OCI-LY7 (cell line): ENCODE data around the gene TMC4. TPM values are rescaled to one million over a fixed set of nuclear protein-coding genes. Genes with fewer than 3 reads are reported as not detected.
A peak's percentile ranks its signal among the peaks of the same experiment; 100 is the strongest.

ENCODE experiments used
- BruUV-seq: library from RNA; stranded (reverse); fragments of 400-500 nt; replicated peaks from 2 replicates; lab custom pipeline; 2021; lab: Mats Ljungman, UMichigan
- CTCF ChIA-PET: fragments of 300-600 bp; sonication (Branson Sonifier 250); formaldehyde crosslinking; loops from one replicate; lab custom pipeline; 2022; ENCODE audit warnings: antibody characterized with exemption; ENCODE audit not compliant: unreplicated experiment; lab: Charles Lee
- POLR2A ChIA-PET: fragments of 300-600 bp; sonication (Branson Sonifier 250); formaldehyde crosslinking; loops from one replicate; lab custom pipeline; 2022; ENCODE audit warnings: antibody characterized with exemption; lab: Charles Lee
- DNase-seq: peaks from one replicate; pipeline ENCODE4 v3.0.0-alpha.2; 2015; ENCODE audit warnings: low spot score
- H2AFZ ChIP-seq: fragments of 200-600 bp; sonication (generic), shearing (Covaris generic); 2 replicates; pipeline ENCODE4 v1.6.1; 2014; ENCODE audit warnings: mild to moderate bottlenecking, antibody characterized with exemption, low read length, moderate library complexity
- H3K27ac ChIP-seq: fragments of 200-600 bp; sonication (generic); 2 replicates; pipeline ENCODE4 v1.5.1; 2014; ENCODE audit warnings: mixed run types, low read depth, mild to moderate bottlenecking, moderate library complexity, low read length, inconsistent platforms; ENCODE audit not compliant: poor library complexity, severe bottlenecking
- H3K36me3 ChIP-seq: fragments of 200-600 bp; sonication (generic); 2 replicates; pipeline ENCODE4 v1.6.1; 2014; ENCODE audit warnings: mild to moderate bottlenecking, antibody characterized with exemption, low read length, moderate library complexity, mixed read lengths; ENCODE audit not compliant: insufficient read depth
- H3K4me1 ChIP-seq: fragments of 200-600 bp; sonication (generic); 2 replicates; pipeline ENCODE4 v1.5.1; 2014; ENCODE audit warnings: mild to moderate bottlenecking, low read length; ENCODE audit not compliant: insufficient read depth, poor library complexity, severe bottlenecking
- H3K4me2 ChIP-seq: fragments of 200-600 bp; sonication (generic); 2 replicates; pipeline ENCODE4 v1.6.1; 2014; ENCODE audit warnings: mild to moderate bottlenecking, low read length
- H3K4me3 ChIP-seq: fragments of 200-600 bp; sonication (generic); 2 replicates; pipeline ENCODE4 v1.5.1; 2014; ENCODE audit warnings: mild to moderate bottlenecking, low read depth, low read length; ENCODE audit not compliant: poor library complexity, severe bottlenecking
- H3K79me2 ChIP-seq: fragments of 200-600 bp; sonication (generic); 2 replicates; pipeline ENCODE4 v1.6.1; 2016; ENCODE audit warnings: low read depth, mild to moderate bottlenecking, low read length, moderate library complexity, mixed read lengths; ENCODE audit not compliant: insufficient read depth
- H3K9me2 ChIP-seq: fragments of 200-600 bp; sonication (generic); 2 replicates; pipeline ENCODE4 v1.6.1; 2016; ENCODE audit warnings: mild to moderate bottlenecking, low read length, mixed read lengths; ENCODE audit not compliant: insufficient read depth
- H3K9me3 ChIP-seq: fragments of 200-600 bp; sonication (generic); 2 replicates; pipeline ENCODE4 v1.6.1; 2014; ENCODE audit warnings: mild to moderate bottlenecking, mixed run types, low read length, mixed read lengths
- H4K20me1 ChIP-seq: fragments of 200-600 bp; sonication (generic); 2 replicates; pipeline ENCODE4 v1.6.1; 2014; ENCODE audit warnings: mild to moderate bottlenecking, antibody characterized with exemption, low read length, moderate library complexity, mixed read lengths; ENCODE audit not compliant: insufficient read depth
- CTCF ChIP-seq: fragments of 200-600 bp; sonication (generic); conservative IDR thresholded peaks from 2 replicates; pipeline ENCODE4 v1.5.1; 2014; ENCODE audit warnings: mild to moderate bottlenecking, antibody characterized with exemption, low read length, moderate library complexity, mixed read lengths
- EZH2phosphoT487 ChIP-seq: fragments of 200-600 bp; sonication (generic); IDR thresholded peaks from 2 replicates; pipeline ENCODE4 v1.6.1; 2018; ENCODE audit warnings: low read depth, borderline replicate concordance, mild to moderate bottlenecking, mixed run types, antibody characterized with exemption, low read length, moderate library complexity, mixed read lengths
- intact Hi-C: fragments of 100-400 bp; cut with micrococcal nuclease; formaldehyde crosslinking; loops from one replicate; pipeline ENCODE4 v1.10.0; 2022; ENCODE audit not compliant: unreplicated experiment
- total RNA-seq, 2 experiments: library from RNA; depleted of rRNA in 1 of 2; stranded (reverse); fragments of >200 nt in 1 of 2; shearing (Covaris generic) in 1 of 2; gene quantifications; 2 replicates each; pipeline ENCODE4 v1.2.3, GENCODE V29; 2014 to 2022

TMC4 gene
- total RNA-seq, 2 experiments from 2014 or later: not detected

GRCh38 chr19:54193011-54193410 lies 20.1 kb upstream of the TMC4 start:
- Histone ChIP-seq H3K4me2 (no peak overlapping the region), H3K4me1 (peaks cover 19% of the 10 kb centered on the region), H3K9me3 (no peaks in the 10 kb centered on the region), H3K36me3 (peaks cover 27% of the 10 kb centered on the region), H3K9me2 (no peaks in the 10 kb centered on the region), H3K27ac (no peak overlapping the region), H3K79me2 (peaks cover 20% of the 10 kb centered on the region; the same call in 1 of the 2 replicates), H3K4me3 (no peak overlapping the region), H4K20me1 (no peaks in the 10 kb centered on the region), H2AFZ (no peak overlapping the region)
- ChIA-PET POLR2A (no interaction called here), CTCF (no interaction called here)
- DNase-seq: no peak
- TF ChIP-seq EZH2phosphoT487 (no peak), CTCF (no peak)
- intact Hi-C loops: no loop called here
- BruUV-seq: no TSS peak

- Histone ChIP-seq H3K9me2 (no peaks in the 10 kb centered on the region), H3K27ac (peak overlapping the region; percentile 82), H3K79me2 (peaks cover 21% of the 10 kb centered on the region; the same call in 1 of the 2 replicates), H3K9me3 (no peaks in the 10 kb centered on the region), H3K4me1 (peaks cover 25% of the 10 kb centered on the region), H2AFZ (peak overlapping the region; percentile 23; the same call in 1 of the 2 replicates), H3K4me3 (peak overlapping the region; percentile 76), H3K36me3 (peaks cover 27% of the 10 kb centered on the region), H3K4me2 (peak overlapping the region; percentile 97), H4K20me1 (no peaks in the 10 kb centered on the region)
- BruUV-seq: no TSS peak
- DNase-seq: no peak
- CTCF ChIA-PET: no interaction called here
- TF ChIP-seq CTCF: no peak
- POLR2A ChIA-PET: interaction anchor here (1.3 kb wide), 1 partner anchor 9 kb away, joined by 8 read pairs; the partner anchor contains the start of gene RPS9
- intact Hi-C loops: loop anchor here (1.0 to 2.0 kb wide), 2 partner anchors 8 to 33 kb away; partner anchors contain the start of genes LENG1 and RPS9
Observed at GRCh38 chr19:54191811-54192453, 19.0 kb upstream of the TMC4 start.
